ENCODE data around the gene SLC2A1. TPM values are rescaled to one million over a fixed set of nuclear protein-coding genes. Genes with fewer than 3 reads are reported as not detected.

The SLC2A1 gene
- total RNA-seq, 4 donors from 2014 or later, result 488 to 2,308 (median 910) TPM

- TF ChIP-seq POLR2A (IDR thresholded peaks at IDR 0.05), result no peak
- no peak for TF ChIP-seq CTCF (IDR thresholded peaks at IDR 0.05)
- WGBS, 2 donors, result 40 to 43% methylated on average over 10 of the region's 10 CpGs
- H3K4me3 ChIP-seq (ENCODE audit: low read depth, poor library complexity, severe bottlenecking), result no peak overlapping the region
- peak in 1 of 2 donors; percentile 58 for DNase-seq (ENCODE audit: low spot score in 2 of 2)
- intact Hi-C loops (cut with DNase I; ENCODE audit: low total_unique reads), result no loop called here
These were observed 8.3 kb upstream of the SLC2A1 start for GRCh38 chr1:42966688-42967612.

GRCh38 chr1:42965378-42965777 is 6.7 kb upstream of the SLC2A1 start:
- H3K4me3 ChIP-seq (ENCODE audit: low read depth, poor library complexity, severe bottlenecking), result no peak overlapping the region
- WGBS, 2 donors, result 76 to 80% methylated on average over 1 of the region's 1 CpG
- intact Hi-C loops (cut with DNase I; ENCODE audit: low total_unique reads), result no loop called here
- TF ChIP-seq POLR2A (IDR thresholded peaks at IDR 0.05) (no peak), CTCF (IDR thresholded peaks at IDR 0.05) (no peak)
- DNase-seq (ENCODE audit: low spot score in 2 of 2), result no peak

- no peak for DNase-seq (ENCODE audit: low spot score in 2 of 2)
- TF ChIP-seq POLR2A (IDR thresholded peaks at IDR 0.05) (no peak), CTCF (IDR thresholded peaks at IDR 0.05) (no peak)
- WGBS, 2 donors, result 82 to 83% methylated on average over 19 of the region's 19 CpGs
- intact Hi-C loops (cut with DNase I; ENCODE audit: low total_unique reads), result no loop called here
- H3K4me3 ChIP-seq (ENCODE audit: low read depth, poor library complexity, severe bottlenecking), result no peak overlapping the region
These were observed 5.6 kb upstream of the SLC2A1 start for GRCh38 chr1:42964044-42964812.

- H3K4me3 ChIP-seq (ENCODE audit: low read depth, poor library complexity, severe bottlenecking), result no peak overlapping the region
- WGBS, 2 donors, result 9 to 11% methylated on average over 9 of the region's 9 CpGs
- intact Hi-C loops (cut with DNase I; ENCODE audit: low total_unique reads), result no loop called here
- no peak for DNase-seq (ENCODE audit: low spot score in 2 of 2)
- no peak for TF ChIP-seq POLR2A (IDR thresholded peaks at IDR 0.05)
- no peak for TF ChIP-seq CTCF (IDR thresholded peaks at IDR 0.05)
These were observed 4.8 kb upstream of the SLC2A1 start for GRCh38 chr1:42963378-42964043.

GRCh38 chr1:42962641-42963377 is 4.1 kb upstream of the SLC2A1 start:
- H3K4me3 ChIP-seq (ENCODE audit: low read depth, poor library complexity, severe bottlenecking), result no peak overlapping the region
- peak; percentile 65 to 89 for DNase-seq (ENCODE audit: low spot score in 2 of 2)
- no peak for TF ChIP-seq POLR2A (IDR thresholded peaks at IDR 0.05)
- no peak for TF ChIP-seq CTCF (IDR thresholded peaks at IDR 0.05)
- WGBS, 2 donors, result 31 to 34% methylated on average over 11 to 13 of the region's 13 CpGs
- intact Hi-C loops (cut with DNase I; ENCODE audit: low total_unique reads), result no loop called here

Measured in lower leg skin (tissue), 4 donors.